ENCODE results near the gene HLCS.

- no peak for TF ChIP-seq CTCF (conservative IDR thresholded peaks at IDR 0.05 in 1 of 2, IDR thresholded peaks at IDR 0.05 in 1 of 2; ENCODE audit: low read depth in 1 of 2, low read length in 2 of 2)
- TF ChIP-seq EZH2 (IDR thresholded peaks at IDR 0.05; ENCODE audit: low read length, missing control alignments), result no peak
Observed at GRCh38 chr21:36922861-36923260, 43.6 kb downstream of the HLCS start.
